ENCODE data around the gene POLR3GL. TPM values are rescaled to one million over a fixed set of nuclear protein-coding genes. Genes with fewer than 3 reads are reported as not detected.

POLR3GL gene
- total and polyA plus RNA-seq, 12 donors: 30.9 to 64.5 (median 39.5) TPM

DNA sequence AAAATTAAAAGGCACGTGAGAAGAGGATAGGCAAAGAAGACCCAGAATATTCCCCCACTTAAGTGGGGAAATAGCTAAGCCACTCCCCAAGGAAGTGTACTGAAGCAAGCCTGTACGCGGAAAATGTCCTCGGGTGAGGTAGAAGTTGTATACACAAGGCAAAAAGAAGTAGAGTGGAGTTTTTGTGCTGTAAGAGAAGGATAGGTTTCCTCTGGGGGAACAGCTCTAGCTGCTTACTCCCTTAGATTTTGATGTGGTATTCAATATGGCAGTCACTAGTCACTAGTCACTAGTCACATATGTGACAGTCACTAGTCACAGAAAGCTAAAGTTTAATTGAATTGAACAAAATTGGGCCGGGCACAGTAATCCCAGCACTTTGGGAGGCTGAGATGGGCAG is 24.3 kb downstream of the POLR3GL start:
- peak overlapping the region in 8 of 10 donors; percentile 8 to 97 (median 95) for H3K27ac ChIP-seq
- no peak for DNase-seq
- no peak overlapping the region for H3K4me3 ChIP-seq
- 62% methylated on average over 5 of the region's 5 CpGs for WGBS, 2 donors
- no peaks in the 10 kb centered on the region for H3K9me3 ChIP-seq
- TF ChIP-seq, protein P1, sequence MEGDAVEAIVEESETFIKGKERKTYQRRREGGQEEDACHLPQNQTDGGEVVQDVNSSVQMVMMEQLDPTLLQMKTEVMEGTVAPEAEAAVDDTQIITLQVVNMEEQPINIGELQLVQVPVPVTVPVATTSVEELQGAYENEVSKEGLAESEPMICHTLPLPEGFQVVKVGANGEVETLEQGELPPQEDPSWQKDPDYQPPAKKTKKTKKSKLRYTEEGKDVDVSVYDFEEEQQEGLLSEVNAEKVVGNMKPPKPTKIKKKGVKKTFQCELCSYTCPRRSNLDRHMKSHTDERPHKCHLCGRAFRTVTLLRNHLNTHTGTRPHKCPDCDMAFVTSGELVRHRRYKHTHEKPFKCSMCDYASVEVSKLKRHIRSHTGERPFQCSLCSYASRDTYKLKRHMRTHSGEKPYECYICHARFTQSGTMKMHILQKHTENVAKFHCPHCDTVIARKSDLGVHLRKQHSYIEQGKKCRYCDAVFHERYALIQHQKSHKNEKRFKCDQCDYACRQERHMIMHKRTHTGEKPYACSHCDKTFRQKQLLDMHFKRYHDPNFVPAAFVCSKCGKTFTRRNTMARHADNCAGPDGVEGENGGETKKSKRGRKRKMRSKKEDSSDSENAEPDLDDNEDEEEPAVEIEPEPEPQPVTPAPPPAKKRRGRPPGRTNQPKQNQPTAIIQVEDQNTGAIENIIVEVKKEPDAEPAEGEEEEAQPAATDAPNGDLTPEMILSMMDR (IDR thresholded peaks at IDR 0.05): no peak
- ATAC-seq: no peak
- no peaks in the 10 kb centered on the region for H3K27me3 ChIP-seq
- intact Hi-C loops (cut with DNase I): no loop called here
- peaks cover 20 to 93% (median 59%) of the 10 kb centered on the region in 9 donors for H3K4me1 ChIP-seq
- peaks cover 5 to 18% (median 17%) of the 10 kb centered on the region in 9 donors for H3K36me3 ChIP-seq

DNA sequence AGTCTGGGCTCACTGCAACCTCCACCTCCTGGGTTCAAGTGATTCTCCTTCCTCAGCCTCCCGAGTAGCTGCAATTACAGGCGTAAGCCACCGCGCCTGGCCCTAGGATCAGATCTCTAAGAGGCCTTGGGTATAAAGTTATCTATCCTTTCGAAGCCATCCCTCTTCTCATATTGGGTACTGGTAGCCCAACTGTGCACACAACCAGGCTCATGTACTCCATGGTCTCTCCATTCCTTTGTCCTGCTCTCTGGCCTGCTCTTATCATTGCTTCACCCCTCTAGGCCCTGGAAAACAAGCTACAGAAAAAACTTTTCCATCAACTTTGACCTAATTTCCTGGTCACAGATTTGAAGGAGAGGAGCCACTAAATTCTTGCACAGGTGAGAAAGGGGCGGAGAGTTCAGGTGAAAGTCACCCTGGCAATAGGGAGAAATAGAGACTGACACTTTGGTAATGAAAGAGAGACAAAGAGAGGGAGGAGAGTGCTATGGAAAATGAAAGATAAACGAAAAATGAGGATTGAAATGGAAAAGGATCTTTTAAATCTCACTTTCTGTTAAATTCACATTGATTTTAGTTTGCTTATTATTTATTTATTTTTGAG is 25.9 kb downstream of the POLR3GL start:
- intact Hi-C loops (cut with DNase I): no loop called here
- DNase-seq (peak in 1 of 2 donors; percentile 31), ATAC-seq (peak in 5 of 8 donors; percentile 2 to 50 (median 15))
- Histone ChIP-seq H3K9me3 (no peaks in the 10 kb centered on the region), H3K27ac (peak overlapping the region; percentile 0 to 98 (median 97)), H3K4me1 (peaks cover 4 to 81% (median 43%) of the 10 kb centered on the region in 9 donors), H3K27me3 (no peaks in the 10 kb centered on the region), H3K36me3 (peaks cover 8 to 34% (median 33%) of the 10 kb centered on the region in 9 donors), H3K4me3 (peak overlapping the region in 1 of 10 donors; percentile 11)
- 73 to 82% methylated on average over 7 of the region's 7 CpGs for WGBS, 2 donors
- TF ChIP-seq, protein P1 (IDR thresholded peaks at IDR 0.05): no peak

DNA sequence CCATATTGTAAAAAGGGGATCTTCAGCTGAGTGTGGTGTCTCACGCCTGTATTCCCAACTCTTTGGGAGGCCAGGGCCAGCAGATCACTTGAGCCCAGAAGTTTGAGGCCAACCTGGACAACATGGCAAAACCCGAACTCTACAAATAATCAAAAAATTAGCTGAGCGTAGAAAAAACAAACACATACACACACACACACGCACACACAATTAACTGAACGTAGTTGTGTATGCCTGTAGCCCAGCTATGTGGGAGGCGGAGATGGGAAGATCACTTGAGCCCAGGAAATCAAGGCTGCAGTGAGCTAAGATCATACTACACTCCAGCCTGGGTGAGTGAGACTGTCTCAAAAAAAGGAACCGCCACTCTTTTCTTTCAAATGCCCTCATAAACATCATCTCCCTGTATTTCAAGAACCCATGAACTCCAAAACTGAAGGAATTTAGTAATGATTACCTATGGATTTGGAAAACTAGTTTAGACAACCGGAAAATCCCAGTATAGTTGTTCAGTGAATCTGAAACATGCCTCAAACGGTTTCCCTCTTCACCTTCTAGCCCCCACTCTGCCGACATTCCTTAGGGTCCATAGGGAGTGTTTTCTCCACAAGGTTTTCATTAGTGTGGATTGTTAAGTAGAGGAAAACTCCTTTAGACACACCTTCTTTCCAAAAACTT is 27.4 kb downstream of the POLR3GL start:
- intact Hi-C loops (cut with DNase I): no loop called here
- no peak for DNase-seq
- H3K27me3 ChIP-seq: no peaks in the 10 kb centered on the region
- peak overlapping the region in 9 of 10 donors; percentile 70 to 90 (median 76) for H3K4me3 ChIP-seq
- H3K9me3 ChIP-seq: no peaks in the 10 kb centered on the region
- H3K27ac ChIP-seq: peak overlapping the region; percentile 61 to 98 (median 97)
- TF ChIP-seq, protein P1 (IDR thresholded peaks at IDR 0.05): no peak
- WGBS, 2 donors: 51 to 55% methylated on average over 10 of the region's 10 CpGs
- peak in 2 of 8 donors; percentile 3 to 20 for ATAC-seq
- peaks cover 8 to 42% (median 35%) of the 10 kb centered on the region in 9 donors for H3K36me3 ChIP-seq
- peaks cover 0 to 66% (median 31%) of the 10 kb centered on the region in 9 donors for H3K4me1 ChIP-seq

DNA sequence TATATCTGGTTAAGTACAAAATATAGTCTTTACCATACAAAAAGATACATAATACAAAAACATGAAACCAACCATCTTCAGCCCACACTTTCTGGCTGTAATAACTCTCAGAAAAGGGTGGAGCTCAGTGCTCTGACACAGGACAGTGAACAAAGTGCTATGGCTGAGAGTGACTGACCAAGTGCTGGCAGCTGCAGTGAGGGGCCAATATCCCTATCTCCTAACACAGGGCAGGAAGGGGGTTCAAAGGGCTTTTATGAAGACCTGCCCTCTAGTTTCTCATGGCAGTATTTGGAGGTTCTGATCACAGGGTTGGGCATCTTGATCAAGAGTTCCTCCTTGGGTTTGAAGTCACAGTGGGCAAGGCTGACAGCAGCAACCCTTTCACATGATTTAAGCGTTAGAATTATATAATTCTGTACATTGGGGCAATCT is 28.0 kb downstream of the POLR3GL start:
- ATAC-seq: no peak
- H3K4me1 ChIP-seq: peaks cover 0 to 64% (median 30%) of the 10 kb centered on the region in 9 donors

More for the DNA sequence above, 28.0 kb downstream of the POLR3GL start:
- peak overlapping the region; percentile 89 to 98 (median 97) for H3K27ac ChIP-seq
- no peak for DNase-seq
- peaks cover 8 to 42% (median 35%) of the 10 kb centered on the region in 9 donors for H3K36me3 ChIP-seq
- peak overlapping the region; percentile 70 to 90 (median 76) for H3K4me3 ChIP-seq
- H3K27me3 ChIP-seq: no peaks in the 10 kb centered on the region
- TF ChIP-seq, protein P1 (IDR thresholded peaks at IDR 0.05): no peak
- intact Hi-C loops (cut with DNase I): no loop called here
- no peaks in the 10 kb centered on the region for H3K9me3 ChIP-seq
- WGBS, 2 donors: 54 to 75% methylated on average over 1 of the region's 1 CpG

Measured in heart right ventricle (tissue), 16 donors.